Activated naive CD4-positive, alpha-beta T cell treated with anti-CD3 and anti-CD28 coated beads, Interleukin-2, amount 50 U/mL, for 72 hours (primary cell): ENCODE results near the gene COL15A1. TPM values are rescaled to one million over a fixed set of nuclear protein-coding genes. Genes with fewer than 3 reads are reported as not detected.

Experiments
- ATAC-seq, 2 donors: fragments of 150-1000 bp; cut with Tn5 transposase; 2 replicates each; pipeline ENCODE4 v1.10.0; 2021; ENCODE audit warnings: mild to moderate bottlenecking in 2 of 2, moderate library complexity in 2 of 2
- DNase-seq, 2 donors: peaks; one replicate each; pipeline ENCODE4 v3.0.0; 2021 to 2022; ENCODE audit warnings: low spot score in 2 of 2
- H3K27ac Mint-ChIP-seq, 2 donors: one replicate each; pipeline ENCODE4 v1.8.0; 2022; ENCODE audit warnings: mild to moderate bottlenecking in 2 of 2, mixed read lengths in 2 of 2
- H3K36me3 Mint-ChIP-seq, 2 donors: one replicate each; pipeline ENCODE4 v1.8.0; 2022; ENCODE audit warnings: mixed read lengths in 2 of 2
- H3K9me3 Mint-ChIP-seq, 2 donors: one replicate each; pipeline ENCODE4 v1.8.0; 2022; ENCODE audit warnings: mixed read lengths in 2 of 2
- total RNA-seq, 2 donors: library from RNA; stranded (reverse); gene quantifications; one replicate each; pipeline ENCODE4 v1.2.3, GENCODE V29; 2022

COL15A1 gene
- total RNA-seq, 2 donors from 2014 or later: 0.11 to 0.23 TPM

DNA sequence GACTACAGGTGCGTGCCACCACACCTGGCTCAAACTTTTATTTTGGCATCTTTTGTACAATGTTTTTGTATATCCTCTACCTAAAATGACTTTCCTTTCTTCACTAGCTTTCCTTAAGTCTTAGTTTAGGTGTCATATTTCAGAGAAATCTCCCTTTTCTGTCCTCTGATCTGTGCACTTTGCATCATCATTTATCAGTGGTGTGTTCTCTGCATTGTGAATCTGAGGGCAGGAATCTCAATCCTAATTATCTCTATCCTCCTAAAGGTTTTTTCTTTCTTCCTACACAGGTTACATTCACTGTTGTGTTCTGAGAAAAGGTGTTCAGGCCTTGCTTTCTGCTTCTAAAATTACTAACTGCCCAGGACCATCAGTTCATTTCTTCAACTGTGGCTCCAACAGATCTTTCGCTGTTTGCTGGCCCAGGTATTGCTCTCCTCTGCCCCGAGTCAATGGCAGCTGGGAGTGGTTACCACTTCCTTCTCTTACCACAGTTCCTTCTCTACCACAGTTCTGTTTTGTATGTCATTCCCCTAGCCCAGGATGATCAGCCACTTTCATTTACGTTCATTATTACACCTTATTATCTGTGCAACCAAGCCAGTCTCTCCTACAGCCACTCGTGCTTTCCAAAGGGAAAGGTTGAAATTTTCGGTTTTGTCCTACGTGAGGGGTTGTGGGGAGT is 175.2 kb downstream of the COL15A1 start:
- peaks cover 0 to 3% of the 10 kb centered on the region in 2 donors for H3K9me3 Mint-ChIP-seq
- peaks cover 0 to 8% of the 10 kb centered on the region in 2 donors for H3K36me3 Mint-ChIP-seq
- H3K27ac Mint-ChIP-seq: peak overlapping the region; percentile 64 to 84
- ATAC-seq (peak; percentile 99 to 100), DNase-seq (peak; percentile 35 to 58)

DNA sequence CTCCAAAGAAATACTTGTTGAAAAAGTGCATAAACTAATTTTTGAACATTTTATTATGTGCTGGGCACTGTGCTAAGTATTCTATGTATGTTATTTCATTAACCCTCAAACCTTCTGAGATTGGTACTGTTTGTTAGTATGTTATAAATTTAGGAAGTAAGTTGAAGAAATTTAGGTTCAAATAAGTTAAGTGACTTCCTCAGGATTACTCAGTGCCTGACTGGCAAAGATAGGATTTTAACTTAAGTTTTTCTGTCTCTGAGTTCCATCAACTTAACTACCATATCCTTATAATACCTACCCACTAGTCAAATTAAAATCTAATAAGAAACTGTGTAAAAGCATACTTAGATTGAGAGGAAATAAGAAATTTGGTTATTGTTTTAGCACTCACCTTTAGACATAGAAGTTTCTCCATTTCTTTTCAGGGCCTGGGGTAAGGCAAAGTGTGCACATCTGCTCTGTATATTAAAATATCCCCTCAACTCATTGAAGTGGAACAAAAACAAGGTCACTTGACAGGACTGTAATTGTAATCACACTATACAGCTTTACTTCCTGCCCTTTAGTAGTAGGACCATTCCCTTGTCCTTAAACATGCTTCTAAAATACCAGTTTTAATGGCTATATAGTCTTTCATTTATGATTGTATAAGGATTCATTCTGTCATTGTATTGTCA is 176.4 kb downstream of the COL15A1 start:
- Mint-ChIP-seq H3K36me3 (peaks cover 0 to 8% of the 10 kb centered on the region in 2 donors), H3K27ac (no peak overlapping the region), H3K9me3 (peaks cover 0 to 8% of the 10 kb centered on the region in 2 donors)
- DNase-seq (no peak), ATAC-seq (no peak)

Other genes starting within 250 kb of the COL15A1 start
- not detected for gene GABBR2, start 235.0 kb upstream of the COL15A1 start, total RNA-seq
- 10 to 100 TPM in 1 of 2 donors, 1 to 10 TPM in 1; 9.8 to 18.6 TPM for gene ANKS6, start 147.4 kb upstream of the COL15A1 start, total RNA-seq
- 10 to 100 TPM in 1 of 2 donors, 1 to 10 TPM in 1; 8.1 to 12.0 TPM for gene GALNT12, start 136.2 kb upstream of the COL15A1 start, total RNA-seq
- 10 to 100 TPM; 13.4 to 23.4 TPM for gene TGFBR1, start 161.2 kb downstream of the COL15A1 start, total RNA-seq